Stimulated activated CD4-positive, alpha-beta T cell treated with anti-CD3 and anti-CD28 coated beads, Interleukin-15, amount 100 ng/mL, for 24 hours (primary cell): ENCODE measurements around the gene TMEM182.

ENCODE experiments used
- DNase-seq: peaks from one replicate; pipeline ENCODE4 v3.0.0-alpha.2; 2020

TMEM182 gene, protein sequence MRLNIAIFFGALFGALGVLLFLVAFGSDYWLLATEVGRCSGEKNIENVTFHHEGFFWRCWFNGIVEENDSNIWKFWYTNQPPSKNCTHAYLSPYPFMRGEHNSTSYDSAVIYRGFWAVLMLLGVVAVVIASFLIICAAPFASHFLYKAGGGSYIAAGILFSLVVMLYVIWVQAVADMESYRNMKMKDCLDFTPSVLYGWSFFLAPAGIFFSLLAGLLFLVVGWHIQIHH

GRCh38 chr2:102761763-102762162 lies at the start of gene TMEM182:
Gene TMEM182, plus strand, starts transcription at chr2:102762031. Its CDS starts 187 bp downstream, at chr2:102762218.
- no peak for DNase-seq

DNA sequence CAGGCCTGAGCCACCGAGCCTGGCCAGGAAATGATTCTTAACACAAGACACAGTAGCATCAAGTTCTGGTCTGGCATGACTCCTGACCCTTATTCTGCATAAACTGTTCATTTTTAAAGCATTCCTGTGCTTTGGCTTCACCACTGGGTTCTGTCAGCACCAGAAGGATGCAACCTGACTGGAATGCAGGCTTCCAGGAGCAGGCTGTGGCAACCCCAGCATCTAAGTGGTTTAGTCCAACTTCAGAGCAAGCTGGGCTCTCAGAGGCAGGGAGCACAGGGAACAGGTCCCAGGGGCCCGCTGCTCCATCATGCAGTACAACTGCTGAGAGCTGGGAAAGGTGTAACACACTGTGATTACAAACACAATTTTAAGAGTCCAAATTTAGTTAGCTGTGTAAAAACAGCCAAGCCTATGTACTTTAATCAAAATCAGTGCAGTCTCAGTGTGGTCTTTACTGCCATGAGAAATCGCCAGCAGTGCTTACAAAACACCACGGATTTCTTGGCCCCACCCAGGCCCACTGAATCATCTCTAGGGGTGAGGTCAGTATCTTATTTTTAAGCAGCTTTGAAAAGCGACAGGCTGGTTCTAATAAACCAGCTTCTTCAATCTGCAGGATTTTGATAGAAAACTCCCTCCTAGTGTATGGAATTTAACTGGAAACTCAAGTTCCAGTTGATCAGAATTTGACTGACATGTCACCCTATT lies 44.4 kb upstream of the TMEM182 start:
- no peak for DNase-seq

GRCh38 chr2:102718387-102719316 lies 43.2 kb upstream of the TMEM182 start:
- no peak for DNase-seq

DNA sequence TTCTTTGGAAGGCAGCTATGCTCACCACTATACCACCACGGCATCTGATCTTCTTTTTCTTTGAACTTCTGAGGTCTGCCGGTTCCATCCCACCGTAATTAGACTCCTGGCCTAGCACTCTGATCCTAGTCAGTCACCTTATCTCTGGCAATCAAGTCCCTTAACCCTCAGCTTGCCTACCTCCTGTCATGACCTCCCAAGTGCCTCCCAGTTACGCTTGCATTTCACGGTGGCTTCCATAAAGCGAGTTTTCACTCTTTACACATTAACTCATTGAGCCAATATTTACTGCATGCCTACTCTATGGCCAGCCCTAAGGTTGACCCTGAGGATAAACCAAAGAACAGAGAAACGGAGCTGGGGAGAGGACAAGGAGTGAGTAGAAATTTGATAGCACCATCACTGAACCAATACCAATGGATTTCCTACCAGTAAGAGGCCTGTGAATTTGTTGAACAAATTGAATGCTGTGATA lies 37.8 kb upstream of the TMEM182 start:
- no peak for DNase-seq

GRCh38 chr2:102724553-102724952 lies 37.3 kb upstream of the TMEM182 start:
- no peak for DNase-seq

DNA sequence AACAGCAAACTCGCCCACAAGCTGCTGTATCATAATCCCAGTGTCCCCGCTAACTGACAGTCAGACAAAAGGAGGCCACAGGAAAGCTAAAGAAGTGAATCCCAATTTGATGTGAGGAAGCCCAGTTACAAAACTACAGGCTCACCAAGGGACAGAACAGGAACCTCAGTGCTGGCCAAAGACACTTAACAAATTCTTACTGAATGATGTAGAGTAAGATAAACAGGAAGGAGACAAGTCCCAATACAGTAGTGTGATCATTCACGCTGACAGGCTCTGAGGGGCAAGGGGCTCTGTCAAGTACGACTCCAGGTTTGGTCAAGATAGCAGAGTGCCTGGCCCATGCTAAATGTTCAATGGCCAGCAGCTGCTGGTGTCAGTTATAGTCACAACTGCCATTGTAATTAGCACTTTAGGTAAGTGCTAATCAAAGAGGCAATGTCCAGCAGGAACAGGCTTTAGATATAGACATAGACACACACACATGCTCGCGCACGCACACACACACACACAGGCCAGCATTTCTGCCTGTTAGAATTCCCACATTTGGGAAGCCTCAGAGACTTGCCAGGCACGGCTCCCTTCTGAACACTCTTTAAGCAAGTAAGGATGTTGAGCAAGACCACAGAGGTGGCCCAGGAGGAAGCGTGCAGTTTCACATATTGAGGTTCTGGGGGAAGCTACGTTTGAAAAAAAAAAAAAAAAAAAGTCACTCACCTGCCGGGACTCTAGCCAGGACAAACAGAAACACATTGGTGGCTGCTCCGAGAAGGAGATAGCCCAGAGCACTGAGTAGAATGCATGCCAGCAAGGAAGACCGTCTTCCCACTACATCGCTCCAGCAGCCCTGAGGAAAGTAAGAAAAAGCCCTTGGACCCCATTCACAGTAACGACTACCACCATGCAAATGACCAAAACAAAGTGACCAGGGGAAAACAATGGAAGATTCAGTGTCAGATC lies 35.4 kb upstream of the TMEM182 start:
- no peak for DNase-seq

DNA sequence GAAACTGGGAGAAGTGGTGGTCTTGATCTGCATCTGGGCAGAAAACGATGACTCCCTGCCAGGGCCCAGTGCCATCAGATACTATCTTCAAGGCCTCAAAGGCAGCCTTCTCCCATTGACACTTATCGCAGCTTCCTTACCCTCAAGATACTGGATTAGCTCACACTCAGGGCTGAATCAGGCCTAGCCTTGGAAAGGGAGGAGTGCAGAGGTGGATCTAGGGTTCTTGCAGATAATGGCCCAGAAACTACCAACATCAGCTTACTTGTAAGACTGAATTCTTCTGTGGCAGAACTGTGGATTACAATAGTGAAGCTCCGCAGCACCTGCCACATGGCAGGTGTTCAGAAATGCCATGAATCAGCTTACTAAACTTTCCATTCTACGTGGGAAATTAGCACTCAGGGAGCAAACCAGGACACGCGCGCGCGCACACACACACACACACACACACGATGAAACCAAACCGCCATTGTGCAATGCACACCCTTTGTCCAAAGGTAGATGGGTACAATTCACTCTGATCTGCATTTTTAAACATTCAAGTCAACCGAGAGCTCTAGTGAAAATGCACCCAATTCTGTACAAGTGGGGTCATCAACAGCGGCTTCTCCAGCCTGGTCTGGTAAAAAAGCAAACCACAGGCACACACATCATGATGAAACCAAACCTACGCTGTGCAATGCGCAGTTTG lies 26.3 kb upstream of the TMEM182 start:
- peak; percentile 5 for DNase-seq

GRCh38 chr2:102736110-102736409 lies 25.8 kb upstream of the TMEM182 start:
- DNase-seq: no peak

GRCh38 chr2:102736410-102737409 lies 25.1 kb upstream of the TMEM182 start:
- DNase-seq: peak; percentile 93

- DNase-seq: no peak
Observed at GRCh38 chr2:102737431-102737830, 24.4 kb upstream of the TMEM182 start.

GRCh38 chr2:102743259-102743658 lies 18.6 kb upstream of the TMEM182 start:
- no peak for DNase-seq

DNA sequence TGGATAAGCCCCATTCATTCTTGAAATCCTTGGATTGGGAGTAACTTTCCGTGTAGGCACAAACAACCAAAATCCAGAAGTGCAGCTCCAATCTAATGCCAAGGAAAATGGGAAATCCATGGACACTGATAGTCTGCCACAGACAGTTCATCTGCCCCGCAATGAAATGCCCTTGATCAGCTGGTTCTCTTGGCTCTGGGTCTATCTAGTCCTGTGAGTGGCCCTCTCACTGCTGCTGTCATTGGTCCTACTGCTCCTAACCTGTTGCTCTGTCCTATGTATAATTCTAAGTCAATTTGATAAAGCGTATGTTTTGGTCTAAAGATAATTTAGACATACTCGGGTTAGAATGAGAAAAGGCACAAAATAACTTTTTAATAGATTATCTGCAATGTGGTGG lies 13.7 kb upstream of the TMEM182 start:
- no peak for DNase-seq

DNA sequence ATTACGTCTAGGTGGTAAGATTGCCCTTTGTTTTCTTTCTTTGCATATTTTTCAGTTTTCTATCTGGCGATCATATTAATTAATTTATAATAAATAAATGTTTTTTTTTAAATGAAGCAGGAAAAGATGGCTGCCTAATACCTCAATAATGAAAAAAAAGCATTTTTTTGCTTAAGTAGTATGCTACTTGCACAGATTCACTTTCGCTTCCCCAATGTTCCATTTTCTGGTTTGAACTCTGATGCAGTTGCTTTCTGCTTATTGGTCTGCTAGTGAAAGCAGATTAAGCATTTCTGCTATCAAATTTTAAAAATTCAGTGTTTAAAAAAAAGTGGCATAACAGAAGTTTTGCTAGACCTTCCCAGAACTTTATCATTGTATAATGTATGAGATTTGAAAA lies 11.9 kb upstream of the TMEM182 start:
- no peak for DNase-seq

DNA sequence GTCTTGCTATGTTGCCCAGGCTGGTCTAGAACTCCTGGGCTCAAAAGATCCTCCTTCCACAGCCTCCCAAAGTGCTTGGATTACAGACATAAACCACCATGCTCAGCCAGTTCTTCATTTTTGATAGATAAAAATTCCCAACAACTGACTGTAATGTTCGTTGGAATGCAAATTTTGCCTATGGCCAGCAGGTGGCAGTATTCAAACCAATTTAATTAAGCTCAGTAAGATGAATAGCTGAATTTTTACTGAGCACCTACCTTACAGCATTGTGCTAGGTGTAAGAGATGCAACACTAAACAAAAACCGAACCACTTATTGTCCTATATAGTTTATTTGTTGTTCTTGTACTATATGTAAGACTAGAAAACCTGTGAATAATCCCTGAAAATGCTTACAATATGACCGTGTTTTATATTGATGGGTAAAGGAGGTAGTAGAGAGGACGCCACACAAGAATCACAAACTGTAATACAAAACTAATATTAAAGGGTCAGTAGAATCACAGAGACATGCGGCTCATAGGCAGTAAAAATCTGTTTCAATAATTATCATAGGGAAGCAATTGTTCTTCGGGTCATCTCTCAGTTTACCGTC lies 8.2 kb upstream of the TMEM182 start:
- peak; percentile 33 for DNase-seq

DNA sequence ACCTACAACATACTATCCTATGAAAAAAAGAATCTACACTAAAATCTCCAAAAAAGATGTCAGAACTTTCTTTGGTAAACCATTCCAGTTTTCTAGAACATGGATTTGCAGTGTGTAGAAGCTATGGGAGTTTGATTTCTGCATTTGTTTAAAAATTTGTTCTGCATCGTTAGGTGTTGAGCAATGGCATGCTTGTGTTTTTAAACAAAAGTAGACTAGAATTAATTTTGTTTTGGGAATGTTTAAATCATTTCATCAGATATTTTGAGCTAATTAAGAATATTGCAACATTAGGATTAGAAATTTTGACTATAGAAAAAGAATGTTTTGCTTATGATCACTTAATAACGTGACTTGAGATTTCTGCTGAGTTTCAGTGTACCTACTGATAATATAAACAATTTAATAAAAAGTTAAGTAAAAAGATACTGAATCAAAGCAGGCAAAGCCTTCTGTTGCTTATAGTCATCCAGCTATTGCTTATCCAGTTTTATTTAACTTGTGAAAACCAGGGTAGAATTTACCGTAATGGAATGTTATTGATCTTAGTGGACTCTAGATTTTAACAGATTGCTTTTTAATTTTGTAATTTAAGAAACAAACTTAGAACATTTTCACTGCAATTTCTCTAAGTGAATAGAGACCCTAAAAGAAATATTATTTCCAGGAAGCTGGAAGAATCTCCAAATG lies 7.2 kb upstream of the TMEM182 start:
- DNase-seq: no peak

GRCh38 chr2:102755284-102755683 lies 6.5 kb upstream of the TMEM182 start:
- no peak for DNase-seq

DNA sequence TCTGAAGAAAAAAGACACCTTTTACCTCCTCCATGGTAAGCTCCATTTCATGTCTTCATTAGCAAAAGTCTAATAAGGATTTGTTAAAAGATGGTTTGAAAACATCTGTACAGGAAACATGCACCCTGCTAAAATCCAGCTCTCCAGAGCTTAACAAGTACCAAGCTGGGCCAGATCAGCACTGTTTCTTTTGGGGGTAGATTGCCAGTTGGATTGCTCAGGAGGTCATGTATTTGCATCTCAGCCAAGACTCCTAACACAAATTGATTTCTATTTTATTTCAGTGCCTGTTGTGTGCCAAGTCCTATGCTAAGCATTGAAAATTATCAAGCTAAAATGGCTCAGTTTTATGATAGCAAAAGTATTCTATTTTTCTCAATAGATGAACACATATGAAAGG lies 3.4 kb upstream of the TMEM182 start:
- DNase-seq: no peak

GRCh38 chr2:102764083-102764482 lies 2.3 kb downstream of the TMEM182 start:
- no peak for DNase-seq

DNA sequence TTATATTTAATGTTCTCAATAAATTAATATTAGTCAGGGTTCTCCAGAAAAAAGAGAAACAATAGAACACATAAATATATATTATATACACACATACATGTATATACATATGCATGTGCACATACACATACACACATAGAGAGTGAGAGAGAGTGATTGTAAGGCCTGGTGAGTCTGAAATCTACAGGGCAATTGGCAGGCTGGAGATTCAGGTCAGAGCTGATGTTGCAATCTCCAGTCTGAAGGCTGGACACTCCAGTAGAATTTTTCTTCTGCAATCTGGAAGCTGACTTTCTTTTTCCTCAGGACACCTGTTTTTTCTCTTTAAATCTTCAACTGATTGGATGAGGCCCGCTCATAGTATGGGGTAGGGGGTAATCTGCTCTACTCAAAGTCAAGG lies 3.2 kb downstream of the TMEM182 start:
- no peak for DNase-seq
